AG09309 (cell line): ENCODE results near the gene QSOX2.

Source experiments
- DNase-seq: peaks from one replicate; pipeline ENCODE4 v3.0.0-alpha.2; 2010; ENCODE audit warnings: low read depth
- H3K4me3 ChIP-seq: 2 replicates; pipeline ENCODE4 v1.5.1; 2011; ENCODE audit warnings: mild to moderate bottlenecking, low read depth, low read length, moderate library complexity; ENCODE audit not compliant: control insufficient read depth
- CTCF ChIP-seq: IDR thresholded peaks from 2 replicates; pipeline ENCODE4 v1.5.1; 2011; ENCODE audit warnings: mild to moderate bottlenecking, low read depth, low read length, inconsistent platforms; ENCODE audit not compliant: insufficient read depth, control insufficient read depth; ENCODE audit errors: missing control alignments

The QSOX2 gene

GRCh38 chr9:136178061-136178772 is 67.4 kb downstream of the QSOX2 start:
- TF ChIP-seq CTCF, result no peak
- no peak for DNase-seq
- H3K4me3 ChIP-seq, result no peak overlapping the region

- H3K4me3 ChIP-seq, result no peak overlapping the region
- TF ChIP-seq CTCF, result no peak
- no peak for DNase-seq
Measured at GRCh38 chr9:136177224-136177623, 68.4 kb downstream of the QSOX2 start.

DNA sequence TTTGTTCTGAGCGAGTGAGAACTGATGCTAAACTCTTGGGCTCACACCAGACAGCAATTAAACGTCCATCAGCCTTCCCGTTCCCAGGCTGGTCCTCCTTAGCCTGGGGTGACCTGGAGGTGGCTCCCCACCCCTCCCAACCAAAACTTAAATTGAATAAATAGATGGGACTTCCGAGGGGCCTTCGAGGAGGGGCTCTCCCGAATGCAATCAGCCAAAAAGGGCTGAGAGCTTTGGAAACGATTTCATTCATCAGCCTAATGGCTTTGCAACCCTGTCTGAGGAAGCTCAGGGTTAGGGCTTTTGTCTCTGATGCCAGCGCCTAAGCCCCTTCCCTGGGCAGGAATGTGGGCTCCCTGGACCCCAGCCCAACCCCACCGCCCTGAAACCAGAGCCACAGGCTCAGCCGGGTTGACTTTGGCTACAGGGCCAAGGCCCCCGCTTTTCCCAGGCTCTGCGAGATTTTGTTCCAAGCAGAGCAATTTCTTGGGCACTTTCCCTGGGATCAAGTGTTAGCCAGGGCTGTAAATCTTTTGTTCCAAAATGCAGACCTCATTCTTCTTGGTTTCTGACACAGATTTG is 69.9 kb downstream of the QSOX2 start:
- no peak for DNase-seq
- H3K4me3 ChIP-seq, result no peak overlapping the region
- TF ChIP-seq CTCF, result no peak

GRCh38 chr9:136174779-136175615 is 70.6 kb downstream of the QSOX2 start:
- TF ChIP-seq CTCF, result no peak
- no peak for DNase-seq

GRCh38 chr9:136173648-136174290 is 71.8 kb downstream of the QSOX2 start:
- no peak for DNase-seq
- H3K4me3 ChIP-seq, result no peak overlapping the region
- TF ChIP-seq CTCF, result no peak

More at GRCh38 chr9:136174779-136175615, 70.6 kb downstream of the QSOX2 start:
- no peak overlapping the region for H3K4me3 ChIP-seq

- no peak overlapping the region for H3K4me3 ChIP-seq
- DNase-seq, result no peak
- no peak for TF ChIP-seq CTCF
Measured at GRCh38 chr9:136172412-136173079, 73.1 kb downstream of the QSOX2 start.
